Measurements from ENCODE around the gene C3orf20. TPM values are rescaled to one million over a fixed set of nuclear protein-coding genes. Genes with fewer than 3 reads are reported as not detected.
A peak's percentile ranks its signal among the peaks of the same experiment; 100 is the strongest.

C3orf20 gene
- total and polyA plus RNA-seq, 2 experiments from 2014 or later: not detected

- H3K4me3 Mint-ChIP-seq: no peak overlapping the region
- peaks cover 4% of the 10 kb centered on the region for H3K27me3 Mint-ChIP-seq (ENCODE audit: insufficient read depth, low read depth, poor library complexity)
- no peak overlapping the region for H3K27ac ChIP-seq (ENCODE audit: low read depth)
- H3K4me2 ChIP-seq: no peak overlapping the region
- peaks cover 6% of the 10 kb centered on the region for H3K4me1 ChIP-seq (ENCODE audit: insufficient read depth)
- H3K9me3 Mint-ChIP-seq: peaks cover 7% of the 10 kb centered on the region
- peak; percentile 94 for DNase-seq (ENCODE audit: low spot score)
- ATAC-seq: peak; percentile 98
- no peak overlapping the region for H3K4me3 ChIP-seq
- no peak overlapping the region for H2AFZ ChIP-seq
- H3K27me3 ChIP-seq (ENCODE audit: insufficient read depth): no peaks in the 10 kb centered on the region
- no peaks in the 10 kb centered on the region for H3K9me2 ChIP-seq (ENCODE audit: insufficient read depth)
- H3K36me3 ChIP-seq (ENCODE audit: insufficient read depth): no peaks in the 10 kb centered on the region
- H3K79me2 ChIP-seq (replicated peaks; ENCODE audit: insufficient read depth): no peaks in the 10 kb centered on the region
- H3K27ac Mint-ChIP-seq: no peak overlapping the region
- H3K36me3 Mint-ChIP-seq (ENCODE audit: low read depth): no peaks in the 10 kb centered on the region; the same call in 2 of the 3 replicates
- H3F3A ChIP-seq (replicated peaks; ENCODE audit: low read depth): no peaks in the 10 kb centered on the region
- H3K4me1 Mint-ChIP-seq: peaks cover 20% of the 10 kb centered on the region; the same call in 2 of the 3 replicates
- H4K20me1 ChIP-seq (replicated peaks; ENCODE audit: insufficient read depth): no peaks in the 10 kb centered on the region
- no peak for TF ChIP-seq JUNB (IDR thresholded peaks at IDR 0.05; ENCODE audit: unreplicated experiment)
- no peak for TF ChIP-seq NANOG (IDR thresholded peaks at IDR 0.05; ENCODE audit: borderline replicate concordance)
- TF ChIP-seq, protein P1, sequence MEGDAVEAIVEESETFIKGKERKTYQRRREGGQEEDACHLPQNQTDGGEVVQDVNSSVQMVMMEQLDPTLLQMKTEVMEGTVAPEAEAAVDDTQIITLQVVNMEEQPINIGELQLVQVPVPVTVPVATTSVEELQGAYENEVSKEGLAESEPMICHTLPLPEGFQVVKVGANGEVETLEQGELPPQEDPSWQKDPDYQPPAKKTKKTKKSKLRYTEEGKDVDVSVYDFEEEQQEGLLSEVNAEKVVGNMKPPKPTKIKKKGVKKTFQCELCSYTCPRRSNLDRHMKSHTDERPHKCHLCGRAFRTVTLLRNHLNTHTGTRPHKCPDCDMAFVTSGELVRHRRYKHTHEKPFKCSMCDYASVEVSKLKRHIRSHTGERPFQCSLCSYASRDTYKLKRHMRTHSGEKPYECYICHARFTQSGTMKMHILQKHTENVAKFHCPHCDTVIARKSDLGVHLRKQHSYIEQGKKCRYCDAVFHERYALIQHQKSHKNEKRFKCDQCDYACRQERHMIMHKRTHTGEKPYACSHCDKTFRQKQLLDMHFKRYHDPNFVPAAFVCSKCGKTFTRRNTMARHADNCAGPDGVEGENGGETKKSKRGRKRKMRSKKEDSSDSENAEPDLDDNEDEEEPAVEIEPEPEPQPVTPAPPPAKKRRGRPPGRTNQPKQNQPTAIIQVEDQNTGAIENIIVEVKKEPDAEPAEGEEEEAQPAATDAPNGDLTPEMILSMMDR (conservative IDR thresholded peaks at IDR 0.05; ENCODE audit: low read depth in 2 of 2): peak; percentile 92 to 94
- TF ChIP-seq, protein P2, sequence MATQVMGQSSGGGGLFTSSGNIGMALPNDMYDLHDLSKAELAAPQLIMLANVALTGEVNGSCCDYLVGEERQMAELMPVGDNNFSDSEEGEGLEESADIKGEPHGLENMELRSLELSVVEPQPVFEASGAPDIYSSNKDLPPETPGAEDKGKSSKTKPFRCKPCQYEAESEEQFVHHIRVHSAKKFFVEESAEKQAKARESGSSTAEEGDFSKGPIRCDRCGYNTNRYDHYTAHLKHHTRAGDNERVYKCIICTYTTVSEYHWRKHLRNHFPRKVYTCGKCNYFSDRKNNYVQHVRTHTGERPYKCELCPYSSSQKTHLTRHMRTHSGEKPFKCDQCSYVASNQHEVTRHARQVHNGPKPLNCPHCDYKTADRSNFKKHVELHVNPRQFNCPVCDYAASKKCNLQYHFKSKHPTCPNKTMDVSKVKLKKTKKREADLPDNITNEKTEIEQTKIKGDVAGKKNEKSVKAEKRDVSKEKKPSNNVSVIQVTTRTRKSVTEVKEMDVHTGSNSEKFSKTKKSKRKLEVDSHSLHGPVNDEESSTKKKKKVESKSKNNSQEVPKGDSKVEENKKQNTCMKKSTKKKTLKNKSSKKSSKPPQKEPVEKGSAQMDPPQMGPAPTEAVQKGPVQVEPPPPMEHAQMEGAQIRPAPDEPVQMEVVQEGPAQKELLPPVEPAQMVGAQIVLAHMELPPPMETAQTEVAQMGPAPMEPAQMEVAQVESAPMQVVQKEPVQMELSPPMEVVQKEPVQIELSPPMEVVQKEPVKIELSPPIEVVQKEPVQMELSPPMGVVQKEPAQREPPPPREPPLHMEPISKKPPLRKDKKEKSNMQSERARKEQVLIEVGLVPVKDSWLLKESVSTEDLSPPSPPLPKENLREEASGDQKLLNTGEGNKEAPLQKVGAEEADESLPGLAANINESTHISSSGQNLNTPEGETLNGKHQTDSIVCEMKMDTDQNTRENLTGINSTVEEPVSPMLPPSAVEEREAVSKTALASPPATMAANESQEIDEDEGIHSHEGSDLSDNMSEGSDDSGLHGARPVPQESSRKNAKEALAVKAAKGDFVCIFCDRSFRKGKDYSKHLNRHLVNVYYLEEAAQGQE (IDR thresholded peaks at IDR 0.05; ENCODE audit: unreplicated experiment): no peak
- no peak for TF ChIP-seq EZH2 (IDR thresholded peaks at IDR 0.05; ENCODE audit: low read depth, unreplicated experiment)
- no peak for TF ChIP-seq STAT1 (IDR thresholded peaks at IDR 0.05; ENCODE audit: unreplicated experiment)
Measured at GRCh38 chr3:14780927-14781507, 106.1 kb downstream of the C3orf20 start.

DNA sequence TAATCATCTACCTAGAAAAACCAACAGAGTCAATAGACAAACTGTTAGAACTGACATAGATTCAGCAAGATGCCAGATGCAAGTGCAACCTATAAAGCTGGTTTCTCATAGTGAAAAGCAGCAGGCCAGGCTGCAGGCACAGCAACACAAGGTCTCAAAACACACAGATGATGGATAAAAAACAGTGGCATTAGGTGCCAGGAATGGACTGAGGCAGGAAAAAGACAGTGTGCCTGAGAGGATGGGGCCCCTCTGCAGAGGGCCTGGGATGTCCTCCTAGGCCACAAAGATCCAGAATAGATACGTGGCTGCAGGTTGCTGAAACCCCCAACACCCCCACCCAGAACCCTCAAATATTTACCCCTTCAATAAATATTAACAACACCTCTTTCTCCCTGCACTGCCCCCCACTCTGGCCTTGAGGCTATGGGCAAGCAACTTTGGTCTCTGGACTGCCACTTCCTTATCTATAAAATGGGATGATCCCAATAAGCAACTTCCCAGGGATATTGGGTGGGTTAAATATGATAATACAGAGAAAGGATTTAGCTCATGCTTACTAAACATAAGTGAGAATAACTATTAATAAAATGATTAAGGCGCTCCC is 108.6 kb downstream of the C3orf20 start:
- Mint-ChIP-seq H3K27ac (no peak overlapping the region), H3K36me3 (ENCODE audit: low read depth) (no peaks in the 10 kb centered on the region; the same call in 2 of the 3 replicates), H3K27me3 (ENCODE audit: insufficient read depth, low read depth, poor library complexity) (peaks cover 6% of the 10 kb centered on the region), H3K4me3 (no peak overlapping the region), H3K9me3 (peaks cover 4% of the 10 kb centered on the region), H3K4me1 (peaks cover 20% of the 10 kb centered on the region; the same call in 2 of the 3 replicates)
- no peak for ATAC-seq
- Histone ChIP-seq H3K4me2 (no peak overlapping the region), H3K27me3 (ENCODE audit: insufficient read depth) (no peaks in the 10 kb centered on the region), H3F3A (replicated peaks; ENCODE audit: low read depth) (no peaks in the 10 kb centered on the region), H3K4me1 (ENCODE audit: insufficient read depth) (peaks cover 6% of the 10 kb centered on the region), H3K4me3 (no peak overlapping the region), H3K9me2 (ENCODE audit: insufficient read depth) (no peaks in the 10 kb centered on the region), H3K79me2 (replicated peaks; ENCODE audit: insufficient read depth) (no peaks in the 10 kb centered on the region), H3K27ac (ENCODE audit: low read depth) (no peak overlapping the region), H3K36me3 (ENCODE audit: insufficient read depth) (no peaks in the 10 kb centered on the region), H4K20me1 (replicated peaks; ENCODE audit: insufficient read depth) (no peaks in the 10 kb centered on the region), H2AFZ (peak overlapping the region; percentile 38; the same call in 1 of the 2 replicates)
- DNase-seq (ENCODE audit: low spot score): no peak
- TF ChIP-seq NANOG (IDR thresholded peaks at IDR 0.05; ENCODE audit: borderline replicate concordance): no peak
- no peak for TF ChIP-seq POLR2AphosphoS5 (IDR thresholded peaks at IDR 0.05; ENCODE audit: low read depth)
- no peak for TF ChIP-seq EZH2 (IDR thresholded peaks at IDR 0.05; ENCODE audit: low read depth, unreplicated experiment)
- no peak for TF ChIP-seq STAT1 (IDR thresholded peaks at IDR 0.05; ENCODE audit: unreplicated experiment)
- no peak for TF ChIP-seq JUNB (IDR thresholded peaks at IDR 0.05; ENCODE audit: unreplicated experiment)
- no peak for TF ChIP-seq ZNF114 (CRISPR knock-in tag; IDR thresholded peaks at IDR 0.05)
- TF ChIP-seq, protein P1 (conservative IDR thresholded peaks at IDR 0.05; ENCODE audit: low read depth in 2 of 2): no peak
